Measurements from ENCODE around the gene MT1G. TPM values are rescaled to one million over a fixed set of nuclear protein-coding genes. Genes with fewer than 3 reads are reported as not detected.

The MT1G gene
- total and polyA plus RNA-seq, 9 of the 15 experiments (the other 6 are each of a cell fraction or from before 2014, with no cell fraction given): 0.28 to 1.7 (median 0.69) TPM; not detected in 4

- no peaks in the 10 kb centered on the region for H4K20me1 ChIP-seq (replicated peaks; ENCODE audit: control insufficient read depth, insufficient read depth, low read length)
- TF ChIP-seq PRDM10 (IDR thresholded peaks at IDR 0.05; ENCODE audit: partially characterized antibody) (no peak), NR2C1 (IDR thresholded peaks at IDR 0.05) (no peak), NR2C1 (tag; IDR thresholded peaks at IDR 0.05) (no peak), PURB (CRISPR knock-in tag; IDR thresholded peaks at IDR 0.05; ENCODE audit: low read depth) (no peak), SMAD3 (CRISPR knock-in tag; conservative IDR thresholded peaks at IDR 0.05) (no peak)
- intact Hi-C loops (cut with micrococcal nuclease) (no loop called here), in situ Hi-C loops (cut with MboI) (no loop called here)
- no peak overlapping the region for H3K9ac ChIP-seq (ENCODE audit: insufficient read depth in 1 of 2, low read depth in 2 of 2, low read length in 2 of 2)
- FAIRE-seq (no peak), DNase-seq (ENCODE audit: extremely low read depth in 1 of 4, low spot score in 3 of 4) (no peak), ATAC-seq (no peak)
- no peaks in the 10 kb centered on the region for H3K9me3 ChIP-seq (replicated peaks; ENCODE audit: control insufficient read depth, insufficient read depth, low read depth, low read length)
- ChIA-PET CTCF (ENCODE audit: low intra/inter-chr PET ratio) (no interaction called here), POLR2A (interaction anchor here (1.2 kb wide), 1 partner anchor 9 kb away, joined by 5 read pairs; the partner anchor contains the start of gene MT2A)
- H3K4me3 ChIP-seq: no peak overlapping the region
- no peaks in the 10 kb centered on the region for H3K79me2 ChIP-seq (ENCODE audit: control insufficient read depth, insufficient read depth, low read length)
- H3K27ac ChIP-seq (ENCODE audit: extremely low read depth, low read depth, low read length): no peak overlapping the region
- no peak overlapping the region for H2AFZ ChIP-seq (ENCODE audit: low read depth, low read length)
- H3K36me3 ChIP-seq (ENCODE audit: control insufficient read depth, insufficient read depth, low read length): no peaks in the 10 kb centered on the region
- H3K27me3 ChIP-seq (ENCODE audit: control insufficient read depth in 2 of 2, insufficient read depth in 2 of 2, low read length in 2 of 2): peaks cover 17 to 39% of the 10 kb centered on the region in 2 experiments
- no peak overlapping the region for H3K4me2 ChIP-seq (ENCODE audit: insufficient read depth, low read length)
- BruUV-seq (replicated peaks): no TSS peak
- H3K4me1 ChIP-seq (replicated peaks in 1 of 2; ENCODE audit: control insufficient read depth in 2 of 2, insufficient read depth in 2 of 2, low read length in 2 of 2): peaks cover 0 to 6% of the 10 kb centered on the region in 2 experiments; a peak in 1 of 5 replicates
- no peaks in the 10 kb centered on the region for H3K9me1 ChIP-seq (ENCODE audit: control insufficient read depth, insufficient read depth, low read length)
- 4% methylated on average over 20 of the region's 41 CpGs for WGBS (ENCODE audit: insufficient coverage, low coverage, missing lambda C conversion rate)
These were observed 50.4 kb downstream of the MT1G start for GRCh38 chr16:56617212-56618085.

Other genes with a start within 250 kb of the MT1G start
Only the 7 nearest of the 16 such genes appear.
- gene MT1E, start 42.3 kb downstream of the MT1G start, total RNA-seq (2014; rRNA removed): 0.29 and 0.45 TPM in 2 replicates
- gene MT1E, start 42.3 kb downstream of the MT1G start, total RNA-seq (2014; rRNA removed; fragmentation: Illumina TruSeq; extraction: Trizol): not detected in 2 replicates
- gene MT1E, start 42.3 kb downstream of the MT1G start, total RNA-seq (2015; rRNA removed; fragmentation: Illumina TruSeq; extraction: Trizol): 0.29 and 0.38 TPM in 2 replicates
- 0.47 and 0.74 TPM in 2 replicates for gene MT1E, start 42.3 kb downstream of the MT1G start, total RNA-seq (2021)
- gene MT1E, start 42.3 kb downstream of the MT1G start, polyA plus RNA-seq (2011; rRNA removed): 0.45 and 2.3 TPM in 2 replicates
- gene MT1E, start 42.3 kb downstream of the MT1G start, polyA plus RNA-seq (2014; fragmentation: Illumina TruSeq; extraction: Trizol): not detected in 2 replicates
- under 1 TPM in 1 of 2 experiments, not detected in 1; 0.52 TPM for gene MT1E, start 42.3 kb downstream of the MT1G start, polyA plus RNA-seq (2014; fragmentation: Nextera tagmentation; extraction: Ambion mirVana)
- 0.81 TPM in 1 of 2 replicates, not detected in the other for gene MT1E, start 42.3 kb downstream of the MT1G start, polyA plus RNA-seq (2014; rRNA removed)
- gene MT1M, start 35.4 kb downstream of the MT1G start, total RNA-seq (2014; rRNA removed): not detected in 2 replicates
- gene MT1M, start 35.4 kb downstream of the MT1G start, total RNA-seq (2014; rRNA removed; fragmentation: Illumina TruSeq; extraction: Trizol): not detected in 2 replicates
- gene MT1M, start 35.4 kb downstream of the MT1G start, total RNA-seq (2015; rRNA removed; fragmentation: Illumina TruSeq; extraction: Trizol): not detected in 2 replicates
- not detected in 2 replicates for gene MT1M, start 35.4 kb downstream of the MT1G start, total RNA-seq (2021)
- not detected in 2 replicates for gene MT1M, start 35.4 kb downstream of the MT1G start, polyA plus RNA-seq (2011; rRNA removed)
- not detected in 2 replicates for gene MT1M, start 35.4 kb downstream of the MT1G start, polyA plus RNA-seq (2014; fragmentation: Illumina TruSeq; extraction: Trizol)
- not detected for gene MT1M, start 35.4 kb downstream of the MT1G start, polyA plus RNA-seq (2014; fragmentation: Nextera tagmentation; extraction: Ambion mirVana)
- not detected in 2 replicates for gene MT1M, start 35.4 kb downstream of the MT1G start, polyA plus RNA-seq (2014; rRNA removed)
- gene MT1A, start 29.4 kb downstream of the MT1G start, total RNA-seq (2014; rRNA removed): not detected in 2 replicates
- not detected in 2 replicates for gene MT1A, start 29.4 kb downstream of the MT1G start, total RNA-seq (2014; rRNA removed; fragmentation: Illumina TruSeq; extraction: Trizol)
- gene MT1A, start 29.4 kb downstream of the MT1G start, total RNA-seq (2015; rRNA removed; fragmentation: Illumina TruSeq; extraction: Trizol): not detected in 2 replicates
- gene MT1A, start 29.4 kb downstream of the MT1G start, total RNA-seq (2021): not detected in 2 replicates
- gene MT1A, start 29.4 kb downstream of the MT1G start, polyA plus RNA-seq (2011; rRNA removed): not detected in 2 replicates
- not detected in 2 replicates for gene MT1A, start 29.4 kb downstream of the MT1G start, polyA plus RNA-seq (2014; fragmentation: Illumina TruSeq; extraction: Trizol)
- gene MT1A, start 29.4 kb downstream of the MT1G start, polyA plus RNA-seq (2014; fragmentation: Nextera tagmentation; extraction: Ambion mirVana): under 1 TPM in 1 of 2 experiments, not detected in 1; 0.23 TPM
- gene MT1A, start 29.4 kb downstream of the MT1G start, polyA plus RNA-seq (2014; rRNA removed): not detected in 2 replicates
- gene MT1B, start 16.2 kb downstream of the MT1G start, total RNA-seq (2014; rRNA removed): not detected in 2 replicates
- not detected in 2 replicates for gene MT1B, start 16.2 kb downstream of the MT1G start, total RNA-seq (2014; rRNA removed; fragmentation: Illumina TruSeq; extraction: Trizol)
- gene MT1B, start 16.2 kb downstream of the MT1G start, total RNA-seq (2015; rRNA removed; fragmentation: Illumina TruSeq; extraction: Trizol): not detected in 2 replicates
- gene MT1B, start 16.2 kb downstream of the MT1G start, total RNA-seq (2021): not detected in 2 replicates
- not detected in 2 replicates for gene MT1B, start 16.2 kb downstream of the MT1G start, polyA plus RNA-seq (2011; rRNA removed)
- gene MT1B, start 16.2 kb downstream of the MT1G start, polyA plus RNA-seq (2014; fragmentation: Illumina TruSeq; extraction: Trizol): not detected in 2 replicates
- gene MT1B, start 16.2 kb downstream of the MT1G start, polyA plus RNA-seq (2014; fragmentation: Nextera tagmentation; extraction: Ambion mirVana): not detected
- gene MT1B, start 16.2 kb downstream of the MT1G start, polyA plus RNA-seq (2014; rRNA removed): not detected in 2 replicates
- gene MT1F, start 10.1 kb downstream of the MT1G start, total RNA-seq (2014; rRNA removed): 0.68 TPM in 1 of 2 replicates, not detected in the other
- not detected in 2 replicates for gene MT1F, start 10.1 kb downstream of the MT1G start, total RNA-seq (2014; rRNA removed; fragmentation: Illumina TruSeq; extraction: Trizol)
- gene MT1F, start 10.1 kb downstream of the MT1G start, total RNA-seq (2015; rRNA removed; fragmentation: Illumina TruSeq; extraction: Trizol): 0.38 TPM in 1 of 2 replicates, not detected in the other
- 0.38 TPM in 1 of 2 replicates, not detected in the other for gene MT1F, start 10.1 kb downstream of the MT1G start, total RNA-seq (2021)
- 0.28 and 0.35 TPM in 2 replicates for gene MT1F, start 10.1 kb downstream of the MT1G start, polyA plus RNA-seq (2011; rRNA removed)
- not detected in 2 replicates for gene MT1F, start 10.1 kb downstream of the MT1G start, polyA plus RNA-seq (2014; fragmentation: Illumina TruSeq; extraction: Trizol)
- gene MT1F, start 10.1 kb downstream of the MT1G start, polyA plus RNA-seq (2014; fragmentation: Nextera tagmentation; extraction: Ambion mirVana): under 1 TPM in 1 of 2 experiments, not detected in 1; 0.18 TPM
- 0.23 TPM in 1 of 2 replicates, not detected in the other for gene MT1F, start 10.1 kb downstream of the MT1G start, polyA plus RNA-seq (2014; rRNA removed)
- not detected in 2 replicates for gene MT1H, start 1.7 kb upstream of the MT1G start, total RNA-seq (2014; rRNA removed)
- not detected in 2 replicates for gene MT1H, start 1.7 kb upstream of the MT1G start, total RNA-seq (2014; rRNA removed; fragmentation: Illumina TruSeq; extraction: Trizol)
- not detected in 2 replicates for gene MT1H, start 1.7 kb upstream of the MT1G start, total RNA-seq (2015; rRNA removed; fragmentation: Illumina TruSeq; extraction: Trizol)
- gene MT1H, start 1.7 kb upstream of the MT1G start, total RNA-seq (2021): not detected in 2 replicates
- 0.13 and 0.49 TPM in 2 replicates for gene MT1H, start 1.7 kb upstream of the MT1G start, polyA plus RNA-seq (2011; rRNA removed)
- gene MT1H, start 1.7 kb upstream of the MT1G start, polyA plus RNA-seq (2014; fragmentation: Illumina TruSeq; extraction: Trizol): not detected in 2 replicates
- under 1 TPM in 1 of 2 experiments, not detected in 1; 0.37 TPM for gene MT1H, start 1.7 kb upstream of the MT1G start, polyA plus RNA-seq (2014; fragmentation: Nextera tagmentation; extraction: Ambion mirVana)
- not detected in 2 replicates for gene MT1H, start 1.7 kb upstream of the MT1G start, polyA plus RNA-seq (2014; rRNA removed)
- gene MT1X, start 14.4 kb upstream of the MT1G start, total RNA-seq (2014; rRNA removed): 6.0 and 8.3 TPM in 2 replicates
- gene MT1X, start 14.4 kb upstream of the MT1G start, total RNA-seq (2014; rRNA removed; fragmentation: Illumina TruSeq; extraction: Trizol): 3.6 and 4.9 TPM in 2 replicates
- 8.6 and 8.7 TPM in 2 replicates for gene MT1X, start 14.4 kb upstream of the MT1G start, total RNA-seq (2015; rRNA removed; fragmentation: Illumina TruSeq; extraction: Trizol)
- 7.6 and 8.3 TPM in 2 replicates for gene MT1X, start 14.4 kb upstream of the MT1G start, total RNA-seq (2021)
- 11.7 and 42.6 TPM in 2 replicates for gene MT1X, start 14.4 kb upstream of the MT1G start, polyA plus RNA-seq (2011; rRNA removed)
- gene MT1X, start 14.4 kb upstream of the MT1G start, polyA plus RNA-seq (2014; fragmentation: Illumina TruSeq; extraction: Trizol): 5.8 and 9.6 TPM in 2 replicates
- gene MT1X, start 14.4 kb upstream of the MT1G start, polyA plus RNA-seq (2014; fragmentation: Nextera tagmentation; extraction: Ambion mirVana): 10 to 100 TPM; 20.4 to 22.8 TPM
- gene MT1X, start 14.4 kb upstream of the MT1G start, polyA plus RNA-seq (2014; rRNA removed): 4.8 and 7.3 TPM in 2 replicates

Measured in K562 (cell line).